ENCODE results near the gene PRR36.
A peak's percentile ranks its signal among the peaks of the same experiment; 100 is the strongest.
"Not testable (repeated sequence)": the region's sequence is repeated elsewhere in the genome, so short reads cannot be mapped to it uniquely, and the experiment has no call there.

The PRR36 gene

DNA sequence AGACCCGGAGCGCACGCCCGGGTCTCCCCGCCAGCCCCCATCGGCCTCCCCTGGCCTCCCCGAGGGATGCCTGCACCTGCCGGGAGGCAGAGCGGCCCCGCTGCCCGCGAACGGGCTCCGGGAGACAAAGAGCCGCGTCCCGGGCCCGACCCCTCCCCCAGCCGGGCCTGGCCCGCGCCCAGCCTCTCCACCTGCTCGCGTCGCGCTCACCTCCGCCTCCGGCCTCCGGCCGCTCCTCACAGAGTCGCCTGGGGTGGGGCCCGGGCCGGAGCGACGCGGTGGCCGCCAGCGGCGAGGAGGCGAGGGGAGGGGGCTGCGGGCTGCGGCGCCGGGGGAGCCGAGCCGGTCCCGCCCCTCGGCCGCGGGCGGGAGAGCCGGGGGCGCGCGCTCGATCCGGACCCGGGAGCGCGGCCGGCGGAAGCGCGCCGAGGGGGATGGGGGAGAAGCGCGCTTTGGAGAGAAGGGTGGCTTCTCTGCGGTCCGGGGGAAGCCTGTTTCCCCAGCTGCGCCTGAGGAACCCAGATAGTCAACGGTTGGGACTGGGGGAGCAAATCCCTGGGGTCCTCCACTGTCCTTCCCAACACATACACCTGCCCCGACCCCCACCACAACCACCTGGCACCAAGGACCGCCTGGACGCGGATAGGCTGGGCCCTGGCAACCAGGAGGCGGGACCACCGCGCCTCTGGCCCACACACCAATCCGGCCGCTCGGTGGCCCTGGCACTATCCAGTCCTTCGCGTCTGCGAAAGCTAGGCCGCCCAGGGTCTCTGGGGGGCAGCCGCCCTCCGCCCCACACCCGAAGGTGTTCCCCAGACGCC, at the start of gene PRR36:
TSS of gene PRR36 (minus strand) at position 315 of the 821 bp plus-strand sequence. CDS start 701 bp downstream, outside the sequence.
- DNase-seq = no peak

DNA sequence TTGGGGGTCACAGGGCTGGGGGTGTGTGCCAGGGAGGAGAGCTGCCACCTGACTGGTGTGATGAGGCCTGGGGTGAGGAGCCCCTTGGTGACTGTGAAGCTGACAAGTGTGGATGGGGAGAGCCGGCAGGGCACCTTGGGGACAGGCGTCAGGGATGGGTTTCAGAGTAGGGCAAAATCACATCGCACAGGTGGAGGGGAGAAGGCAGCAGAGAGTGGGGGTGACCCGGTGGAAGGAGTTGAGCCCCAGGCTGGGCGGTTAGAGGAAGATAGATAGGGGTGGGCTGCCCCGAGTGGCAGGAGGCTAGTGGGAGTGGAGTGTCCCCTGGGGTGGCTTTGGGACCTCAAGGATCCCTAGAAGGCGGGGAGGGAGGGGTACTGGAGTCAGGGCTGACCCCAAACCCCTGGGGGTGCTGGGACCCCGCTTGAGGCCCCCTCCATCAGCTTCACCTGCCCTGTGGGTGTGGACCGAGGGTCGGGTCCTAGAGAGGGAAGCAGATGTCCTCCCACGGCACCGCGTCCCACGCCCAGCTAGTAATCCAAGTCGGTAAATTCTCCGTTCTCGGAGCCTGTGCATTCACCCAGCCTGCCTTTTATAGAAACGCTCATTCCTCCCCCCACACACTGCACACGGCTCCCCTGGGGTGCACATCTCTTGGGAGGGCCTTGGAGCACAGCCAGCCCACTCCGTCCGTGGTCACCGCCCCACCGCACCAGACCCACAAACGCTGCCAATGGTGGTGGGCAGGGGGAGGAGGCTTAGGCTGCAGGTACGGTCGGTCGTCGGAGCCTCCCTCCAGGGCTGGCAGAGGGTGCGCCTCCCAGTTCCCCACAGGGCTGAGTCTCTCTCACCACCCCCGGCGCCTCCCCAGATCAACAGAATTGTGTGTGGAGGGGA, 49.4 kb upstream of the PRR36 start:
- no peak for DNase-seq

DNA sequence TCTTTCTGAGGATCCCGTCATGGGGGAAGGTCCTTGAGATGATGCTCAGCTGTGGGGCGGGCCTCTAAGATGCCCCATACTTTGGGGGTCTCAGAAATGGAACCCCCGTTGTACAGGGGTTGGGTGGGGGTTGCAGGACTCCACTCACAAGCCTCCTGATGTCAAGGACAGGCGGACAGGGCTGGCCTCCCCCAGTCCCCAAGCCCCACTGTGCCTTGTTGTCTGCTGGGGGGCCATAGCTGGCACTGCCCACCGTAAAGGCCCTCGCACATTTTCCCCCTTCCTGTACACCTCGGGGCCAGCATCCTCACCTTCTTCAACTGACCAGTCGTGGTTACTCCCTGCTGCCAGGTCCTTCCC, 48.6 kb upstream of the PRR36 start:
- no peak for DNase-seq

GRCh38 chr19:7921967-7922835, 48.0 kb upstream of the PRR36 start:
- no peak for DNase-seq

- DNase-seq = no peak
These were observed 47.2 kb upstream of the PRR36 start for GRCh38 chr19:7921302-7921966.

GRCh38 chr19:7920519-7921301, 46.5 kb upstream of the PRR36 start:
- DNase-seq = peak; percentile 100

DNA sequence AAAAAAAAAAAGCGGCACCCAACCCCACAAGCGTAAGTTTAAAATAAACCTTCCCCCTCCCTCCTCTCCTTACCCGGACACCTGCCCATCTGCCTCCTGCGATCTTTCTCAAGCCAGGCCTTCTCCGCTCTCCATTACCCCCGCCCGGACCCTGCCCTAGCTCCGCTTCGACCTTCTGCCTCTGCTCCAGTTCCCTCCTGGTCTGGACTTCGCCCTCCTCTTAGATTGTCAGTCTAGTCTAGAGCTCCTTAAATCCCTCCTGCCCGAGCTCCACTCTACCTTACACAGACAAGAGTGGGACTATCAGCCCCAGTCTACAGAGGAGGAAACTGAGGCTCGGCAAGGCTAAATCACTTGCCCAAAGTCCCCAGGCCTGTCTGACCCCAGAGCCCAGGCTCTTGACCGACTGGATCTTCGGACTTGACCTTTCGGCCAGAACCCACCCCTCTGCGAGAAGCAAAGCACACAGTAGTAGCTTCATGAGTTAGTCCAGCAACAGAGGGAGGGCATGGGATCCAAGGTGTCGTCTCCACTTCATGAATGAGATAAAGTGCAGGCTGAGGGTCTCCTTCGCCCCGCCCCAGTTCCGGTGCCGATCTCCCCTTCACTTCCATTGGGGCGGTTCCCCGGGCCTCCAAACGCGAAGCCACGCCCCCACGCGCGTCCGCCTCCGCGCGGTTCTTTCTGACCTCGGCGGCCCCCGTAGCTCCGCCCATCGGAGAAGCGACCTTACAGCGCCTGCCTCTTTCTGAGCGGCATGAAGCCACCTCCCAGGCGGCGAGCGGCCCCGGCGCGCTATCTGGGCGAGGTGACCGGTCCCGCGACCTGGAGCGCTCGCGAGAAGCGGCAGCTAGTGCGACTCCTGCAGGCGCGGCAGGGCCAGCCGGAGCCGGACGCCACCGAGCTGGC, 45.7 kb upstream of the PRR36 start, which contains the start of gene SNAPC2:
TSS of gene SNAPC2 (plus strand) at position 729 of the 909 bp plus-strand sequence. CDS start at position 758, 29 bp downstream.
- peak; percentile 96 for DNase-seq

DNA sequence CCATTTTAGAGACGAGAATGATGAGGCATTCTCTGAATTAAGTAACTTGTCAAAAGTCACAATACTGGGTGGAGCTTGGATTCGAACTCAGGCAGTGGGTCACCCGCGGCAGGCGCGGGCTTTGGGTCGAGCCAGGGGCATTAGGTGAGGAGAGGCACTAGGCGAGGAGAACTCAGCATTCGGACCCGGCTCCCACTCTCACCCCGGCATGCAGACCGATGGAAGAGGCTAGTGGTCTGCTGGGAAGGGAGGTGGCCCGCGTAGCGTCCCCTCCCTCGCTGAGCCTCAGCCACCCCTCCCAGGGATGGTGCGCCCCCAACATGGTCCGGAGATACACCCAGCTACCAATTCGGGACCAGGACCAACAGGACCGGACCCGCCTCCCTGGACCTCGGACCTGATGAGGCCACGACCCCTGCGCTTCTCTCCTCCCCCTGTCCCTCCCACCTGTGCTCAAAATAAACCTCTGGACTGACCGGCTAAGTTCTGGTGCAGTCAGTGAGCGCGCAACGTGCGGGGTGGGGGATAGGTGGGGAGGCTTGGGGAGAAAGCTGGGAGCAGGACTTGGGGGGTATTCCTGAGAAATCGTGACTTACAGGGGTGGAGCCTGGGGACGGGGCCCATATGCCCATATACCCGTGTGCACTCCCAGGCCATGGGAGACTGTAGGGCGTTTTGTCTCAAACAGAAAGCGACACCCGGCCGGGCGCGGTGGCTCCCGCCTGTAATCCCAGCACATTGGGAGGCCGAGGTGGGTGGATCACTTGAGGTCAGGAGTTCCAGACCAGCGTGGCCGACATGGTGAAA, 44.6 kb upstream of the PRR36 start:
- DNase-seq = no peak

DNA sequence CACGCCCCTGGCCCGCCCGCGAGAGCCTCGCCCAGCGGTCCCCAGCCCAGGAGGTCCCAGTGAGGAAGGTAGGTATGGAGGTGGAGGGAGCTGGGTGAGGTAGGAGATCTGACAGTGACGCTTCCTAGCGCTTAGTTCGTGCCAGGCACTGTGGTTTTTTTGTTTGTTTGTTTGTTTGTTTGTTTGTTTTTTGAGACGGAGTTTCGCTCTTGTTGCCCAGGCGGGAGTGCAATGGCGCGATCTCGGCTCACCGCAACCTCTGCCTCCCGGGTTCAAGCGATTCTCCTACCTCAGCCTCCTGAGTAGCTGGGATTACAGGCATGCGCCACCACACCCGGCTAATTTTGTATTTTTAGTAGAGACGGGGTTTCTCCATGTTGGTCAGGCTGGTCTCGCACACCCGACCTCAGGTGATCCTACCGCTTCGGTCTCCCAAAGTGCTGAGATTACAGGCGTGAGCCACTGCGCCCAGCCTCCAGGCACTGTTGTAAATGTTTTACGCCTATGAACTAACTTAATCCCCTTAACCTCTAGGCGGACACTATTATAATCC, 43.9 kb upstream of the PRR36 start:
- DNase-seq = not testable (repeated sequence)

DNA sequence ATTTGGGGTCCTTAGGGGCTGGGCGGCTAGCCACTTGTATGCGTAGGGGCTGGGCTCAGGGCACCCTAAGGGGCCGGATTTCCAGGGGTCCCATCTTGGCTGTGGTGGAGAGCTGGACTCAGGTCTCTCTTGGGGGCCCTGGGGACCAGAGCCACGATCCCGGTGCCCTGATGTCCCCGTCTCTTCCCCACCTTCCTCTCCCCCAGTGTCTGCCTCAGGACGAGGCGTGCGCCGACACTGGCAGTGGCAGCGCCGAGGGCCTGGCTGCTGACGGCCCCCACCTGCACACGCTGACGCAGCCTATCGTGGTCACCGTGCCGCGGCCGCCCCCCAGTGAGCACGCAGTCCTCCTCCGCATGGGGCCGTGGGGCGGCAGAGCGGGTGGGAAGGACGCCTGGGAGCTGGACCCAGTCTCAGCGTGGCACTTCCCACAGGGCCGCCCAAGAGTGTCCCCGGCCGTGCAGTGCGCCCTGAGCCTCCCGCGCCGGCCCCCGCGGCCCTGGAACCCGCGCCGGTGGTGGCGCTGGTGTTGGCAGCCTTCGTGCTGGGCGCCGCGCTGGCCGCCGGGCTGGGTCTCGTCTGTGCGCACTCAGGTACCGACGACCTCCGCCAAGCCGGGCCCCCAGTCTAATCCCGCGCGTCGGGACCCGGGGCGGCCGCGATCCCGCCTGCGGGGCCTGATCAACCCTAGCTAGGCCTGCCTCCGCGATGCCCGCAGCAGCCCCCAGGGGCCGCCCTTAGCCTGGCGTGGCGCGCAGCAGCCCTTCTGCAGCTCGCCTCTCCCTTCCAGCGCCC, 43.3 kb upstream of the PRR36 start:
- DNase-seq = peak; percentile 67

GRCh38 chr19:7916955-7917266, 42.7 kb upstream of the PRR36 start:
- no peak for DNase-seq

DNA sequence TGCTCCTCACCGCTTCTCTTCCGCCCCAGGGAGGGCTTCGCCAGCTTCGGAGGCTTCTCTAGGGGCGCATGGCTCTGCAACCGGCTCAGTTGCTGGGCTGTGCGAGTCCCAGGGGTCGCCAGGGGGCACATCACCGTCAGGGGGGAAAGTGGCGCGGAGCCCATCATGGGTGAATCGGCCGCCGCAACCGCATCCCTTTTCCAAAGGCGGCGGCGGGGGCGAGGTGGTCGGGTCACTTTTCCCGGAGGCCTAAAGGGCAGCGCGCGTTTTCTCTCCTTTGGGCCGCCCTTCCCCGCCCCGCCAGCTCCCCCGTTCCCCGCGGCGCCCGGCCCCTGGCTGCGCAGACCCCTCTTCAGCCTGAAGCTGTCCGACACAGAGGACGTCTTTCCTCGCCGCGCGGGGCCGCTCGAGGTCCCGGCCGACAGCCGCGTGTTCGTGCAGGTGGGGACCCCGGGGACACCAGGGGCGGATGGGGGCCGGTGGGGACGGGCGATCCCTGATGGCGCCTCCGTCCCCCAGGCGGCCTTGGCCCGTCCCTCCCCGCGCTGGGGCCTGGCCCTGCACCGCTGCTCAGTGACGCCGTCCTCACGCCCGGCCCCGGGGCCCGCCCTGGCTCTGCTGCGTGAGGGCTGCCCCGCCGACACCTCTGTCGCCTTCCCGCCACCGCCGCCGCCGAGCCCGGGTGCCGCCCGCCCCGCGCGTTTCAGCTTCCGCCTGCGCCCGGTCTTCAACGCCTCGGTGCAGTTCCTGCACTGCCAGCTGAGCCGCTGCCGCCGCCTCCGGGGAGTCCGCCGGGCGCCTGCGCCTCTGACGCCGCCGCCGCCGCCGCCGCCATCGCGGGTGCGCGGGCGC, 42.1 kb upstream of the PRR36 start:
- peak; percentile 60 for DNase-seq

DNA sequence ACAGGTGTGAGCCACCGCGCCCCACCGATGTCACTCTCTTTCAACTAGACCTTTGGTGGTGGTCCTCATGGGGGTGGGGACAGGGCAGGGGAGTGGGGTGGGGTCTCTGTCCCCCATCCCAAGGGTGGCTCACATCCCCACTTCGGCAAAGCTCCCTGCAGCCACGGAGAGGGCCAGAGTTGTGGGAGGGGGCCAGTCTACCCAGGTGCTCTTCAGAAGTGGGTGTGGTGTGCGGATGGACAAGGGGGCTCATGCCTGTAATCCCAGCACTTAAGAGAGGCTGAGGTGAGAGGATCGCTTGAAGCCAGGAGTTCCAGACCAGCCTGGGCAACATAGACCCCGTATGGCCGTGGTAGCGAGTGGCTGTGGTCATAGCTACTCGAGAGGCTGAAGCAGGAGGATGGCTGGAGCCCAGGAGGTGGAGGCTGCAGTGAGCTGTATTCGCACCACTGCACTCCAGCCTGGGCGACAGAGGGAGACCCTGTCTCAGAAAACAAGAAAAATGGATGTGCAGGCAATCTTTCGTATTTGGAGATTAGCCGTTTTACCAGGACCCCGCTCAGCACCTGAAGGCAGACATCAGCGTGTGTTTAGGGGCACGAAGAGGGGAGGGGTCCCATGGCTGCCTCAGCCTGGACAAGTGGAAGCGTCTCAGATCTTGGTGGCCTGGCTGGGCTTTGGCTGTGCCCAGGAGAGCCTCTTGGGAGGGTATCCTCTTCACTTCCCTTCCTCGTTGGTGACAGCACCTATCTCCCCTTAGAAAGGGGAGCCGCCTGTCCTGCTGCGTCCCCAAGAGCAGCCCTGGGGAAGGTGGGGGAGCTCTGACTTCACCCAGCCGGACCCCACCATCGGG, 41.3 kb upstream of the PRR36 start:
- no peak for DNase-seq

DNA sequence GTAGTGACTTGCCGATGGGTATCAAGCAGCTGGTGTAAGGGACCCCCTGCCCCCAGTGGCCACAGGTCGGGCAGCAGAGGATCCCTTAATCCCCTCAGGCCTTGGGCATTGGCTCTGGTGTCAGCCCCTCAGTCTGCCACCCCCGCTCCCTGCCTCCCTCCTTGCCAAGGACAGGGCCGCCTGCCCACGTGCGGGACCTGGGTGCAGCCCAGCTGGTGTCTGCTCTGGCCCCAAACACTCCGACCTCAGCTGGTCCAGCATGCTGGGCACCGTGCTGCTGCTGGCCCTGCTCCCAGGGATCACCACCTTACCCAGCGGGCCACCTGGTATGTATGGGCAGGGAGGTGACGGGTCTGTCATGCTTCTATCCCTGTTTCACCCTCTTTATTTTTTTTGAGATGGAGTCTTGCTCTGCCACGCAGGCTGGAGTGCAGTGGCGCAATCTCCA, 40.4 kb upstream of the PRR36 start, which contains the start of gene TGFBR3L:
TSS of gene TGFBR3L (plus strand) at position 233 of the 448 bp plus-strand sequence.
- DNase-seq = no peak

DNA sequence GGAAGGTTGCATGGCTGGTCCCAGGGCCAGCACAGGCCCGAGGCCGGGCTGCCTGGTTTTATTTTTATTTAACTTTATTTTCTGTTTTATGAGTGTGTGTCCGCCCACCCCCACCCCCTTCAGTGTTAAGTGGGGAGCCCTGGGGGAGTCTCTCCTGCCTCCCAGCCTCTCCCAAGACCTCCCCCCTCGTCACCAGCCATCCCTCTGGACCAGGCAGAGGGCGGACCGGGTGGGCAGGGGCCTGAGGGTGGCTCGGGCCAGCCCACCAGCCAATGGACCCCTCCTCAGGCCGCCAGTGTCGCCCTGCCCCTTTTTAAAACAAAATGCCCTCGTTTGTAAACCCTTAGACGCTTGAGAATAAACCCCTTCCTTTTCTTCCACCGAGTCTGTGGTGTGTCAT, 39.9 kb upstream of the PRR36 start:
- no peak for DNase-seq

- DNase-seq = no peak
These were observed 39.5 kb upstream of the PRR36 start for GRCh38 chr19:7913652-7914051.

Measured in stimulated activated CD4-positive, alpha-beta T cell treated with anti-CD3 and anti-CD28 coated beads, Interleukin-4, amount 100 ng/mL, for 1 hour (primary cell).